Measurements from ENCODE around the gene JMJD8.

- no peak for TF ChIP-seq CTCF (IDR thresholded peaks at IDR 0.05)
- no peak for TF ChIP-seq POLR2A (IDR thresholded peaks at IDR 0.05)
Observed at GRCh38 chr16:700684-701584, 16.8 kb upstream of the JMJD8 start.

All from lower leg skin (tissue), 3 donors.